PFSK-1 (cell line): ENCODE data around the gene FIG4.

Experiments used
- FOXP2 ChIP-seq: optimal IDR thresholded peaks from 2 replicates; pipeline ENCODE3; 2011; ENCODE audit warnings: borderline replicate concordance, control low read depth, inconsistent platforms; ENCODE audit not compliant: insufficient read depth; ENCODE audit errors: extremely low read length, extremely low read depth
- POLR2AphosphoS5 ChIP-seq: IDR thresholded peaks from 2 replicates; pipeline ENCODE4 v1.6.1; 2012; ENCODE audit warnings: low read depth, mild to moderate bottlenecking, control low read depth, low read length, moderate library complexity
- SIN3A ChIP-seq: IDR thresholded peaks from 2 replicates; pipeline ENCODE4 v1.6.1; 2012; ENCODE audit warnings: mild to moderate bottlenecking, low read length, moderate library complexity, borderline replicate concordance; ENCODE audit not compliant: insufficient read depth
- TAF1 ChIP-seq: IDR thresholded peaks from 2 replicates; pipeline ENCODE4 v1.6.1; 2012; ENCODE audit warnings: low read length, control low read depth, borderline replicate concordance; ENCODE audit not compliant: insufficient read depth
- TF ChIP-seq, protein P1 (sequence below), 2 experiments: IDR thresholded peaks; 2 replicates each; pipeline versions ENCODE4 v1.6.1 to v1.8.0; 2011 to 2012; ENCODE audit warnings: low read depth in 2 of 2, low read length in 2 of 2, control low read depth in 1 of 2, inconsistent platforms in 1 of 2, mild to moderate bottlenecking in 1 of 2, moderate library complexity in 1 of 2; ENCODE audit not compliant: insufficient read depth in 1 of 2

The FIG4 gene

DNA sequence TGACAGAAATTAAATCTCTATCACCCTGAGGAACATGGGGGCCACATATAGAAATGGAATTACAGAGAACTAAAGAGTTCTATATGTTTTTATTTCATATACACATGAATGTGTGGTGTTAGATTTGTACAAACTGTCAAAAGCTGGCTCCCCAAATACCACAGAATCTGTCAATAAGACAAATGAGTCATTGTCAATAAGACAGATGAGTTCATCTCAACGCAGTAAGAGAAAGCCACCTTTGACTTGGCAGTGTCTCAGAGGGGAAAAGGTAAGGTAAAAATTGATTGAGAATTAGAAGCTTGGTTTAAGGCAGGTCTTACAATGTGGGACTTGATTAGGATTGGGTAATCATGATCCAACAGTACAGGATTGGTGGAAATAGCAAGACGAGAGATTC lies 162.9 kb downstream of the FIG4 start:
- no peak for TF ChIP-seq POLR2AphosphoS5
- TF ChIP-seq, protein P1, sequence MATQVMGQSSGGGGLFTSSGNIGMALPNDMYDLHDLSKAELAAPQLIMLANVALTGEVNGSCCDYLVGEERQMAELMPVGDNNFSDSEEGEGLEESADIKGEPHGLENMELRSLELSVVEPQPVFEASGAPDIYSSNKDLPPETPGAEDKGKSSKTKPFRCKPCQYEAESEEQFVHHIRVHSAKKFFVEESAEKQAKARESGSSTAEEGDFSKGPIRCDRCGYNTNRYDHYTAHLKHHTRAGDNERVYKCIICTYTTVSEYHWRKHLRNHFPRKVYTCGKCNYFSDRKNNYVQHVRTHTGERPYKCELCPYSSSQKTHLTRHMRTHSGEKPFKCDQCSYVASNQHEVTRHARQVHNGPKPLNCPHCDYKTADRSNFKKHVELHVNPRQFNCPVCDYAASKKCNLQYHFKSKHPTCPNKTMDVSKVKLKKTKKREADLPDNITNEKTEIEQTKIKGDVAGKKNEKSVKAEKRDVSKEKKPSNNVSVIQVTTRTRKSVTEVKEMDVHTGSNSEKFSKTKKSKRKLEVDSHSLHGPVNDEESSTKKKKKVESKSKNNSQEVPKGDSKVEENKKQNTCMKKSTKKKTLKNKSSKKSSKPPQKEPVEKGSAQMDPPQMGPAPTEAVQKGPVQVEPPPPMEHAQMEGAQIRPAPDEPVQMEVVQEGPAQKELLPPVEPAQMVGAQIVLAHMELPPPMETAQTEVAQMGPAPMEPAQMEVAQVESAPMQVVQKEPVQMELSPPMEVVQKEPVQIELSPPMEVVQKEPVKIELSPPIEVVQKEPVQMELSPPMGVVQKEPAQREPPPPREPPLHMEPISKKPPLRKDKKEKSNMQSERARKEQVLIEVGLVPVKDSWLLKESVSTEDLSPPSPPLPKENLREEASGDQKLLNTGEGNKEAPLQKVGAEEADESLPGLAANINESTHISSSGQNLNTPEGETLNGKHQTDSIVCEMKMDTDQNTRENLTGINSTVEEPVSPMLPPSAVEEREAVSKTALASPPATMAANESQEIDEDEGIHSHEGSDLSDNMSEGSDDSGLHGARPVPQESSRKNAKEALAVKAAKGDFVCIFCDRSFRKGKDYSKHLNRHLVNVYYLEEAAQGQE (IDR thresholded peaks at IDR 0.05; ENCODE audit: insufficient read depth in 1 of 2, low read depth in 2 of 2, low read length in 2 of 2), result no peak
- TF ChIP-seq TAF1, result no peak
- TF ChIP-seq FOXP2, result no peak
- TF ChIP-seq SIN3A, result no peak

DNA sequence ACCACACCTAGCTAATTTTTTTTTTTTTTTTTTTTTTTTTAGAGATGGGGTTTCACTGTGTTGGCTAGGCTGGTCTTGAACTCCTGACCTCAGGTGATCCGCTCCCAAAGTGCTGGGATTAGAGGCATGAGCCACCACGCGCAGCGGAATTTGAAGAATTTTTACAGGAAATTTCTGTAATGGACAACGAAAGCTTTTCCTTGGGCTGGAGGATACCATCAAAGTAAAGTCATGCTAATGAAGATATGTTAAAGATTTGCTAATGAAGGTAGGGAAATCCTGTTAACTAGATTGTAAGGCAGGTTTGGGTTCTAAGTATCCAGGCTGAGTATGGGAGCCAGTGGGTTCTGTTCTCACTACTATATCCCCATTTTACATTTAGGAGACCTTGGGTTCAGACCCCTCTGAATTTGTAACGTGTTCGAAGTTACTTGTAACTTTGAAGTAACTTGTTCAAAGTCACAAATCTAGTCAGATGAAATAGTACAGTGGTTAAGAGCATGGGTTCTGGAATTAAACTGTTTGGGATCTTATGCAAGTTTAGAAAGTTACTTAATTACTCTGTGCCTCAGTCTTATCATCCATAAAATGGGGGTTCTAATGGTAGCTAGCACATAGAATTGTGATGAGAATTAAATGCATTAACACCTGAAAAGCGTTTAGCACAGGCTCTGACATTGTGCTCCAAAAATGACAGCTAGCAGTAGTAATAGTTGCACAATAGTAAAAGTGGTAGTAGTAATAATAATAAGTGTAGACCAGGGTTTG lies 163.6 kb downstream of the FIG4 start:
- TF ChIP-seq TAF1, result no peak
- TF ChIP-seq, protein P1 (IDR thresholded peaks at IDR 0.05; ENCODE audit: insufficient read depth in 1 of 2, low read depth in 2 of 2, low read length in 2 of 2), result no peak

DNA sequence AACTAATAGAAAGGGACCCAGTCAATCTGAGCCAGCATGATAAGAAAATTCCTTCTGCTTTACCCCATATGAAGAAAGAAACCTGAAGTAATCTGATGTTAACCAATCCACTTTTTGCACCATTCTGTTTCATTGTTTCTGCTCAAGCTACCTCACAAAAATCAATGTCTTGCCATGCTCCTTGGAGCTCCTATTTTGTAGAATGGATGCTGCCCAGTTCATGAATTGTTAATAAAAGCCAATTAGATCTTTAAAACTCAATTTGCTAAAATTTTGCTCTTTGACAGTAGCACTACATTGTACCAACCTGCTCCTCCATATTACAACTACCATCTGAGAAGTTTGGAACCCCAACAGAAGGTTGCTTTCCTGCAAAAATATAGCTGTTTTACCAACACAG lies 170.8 kb downstream of the FIG4 start:
- TF ChIP-seq POLR2AphosphoS5 (no peak), SIN3A (no peak), TAF1 (no peak), FOXP2 (no peak)
- TF ChIP-seq, protein P1 (IDR thresholded peaks at IDR 0.05; ENCODE audit: insufficient read depth in 1 of 2, low read depth in 2 of 2, low read length in 2 of 2), result no peak

DNA sequence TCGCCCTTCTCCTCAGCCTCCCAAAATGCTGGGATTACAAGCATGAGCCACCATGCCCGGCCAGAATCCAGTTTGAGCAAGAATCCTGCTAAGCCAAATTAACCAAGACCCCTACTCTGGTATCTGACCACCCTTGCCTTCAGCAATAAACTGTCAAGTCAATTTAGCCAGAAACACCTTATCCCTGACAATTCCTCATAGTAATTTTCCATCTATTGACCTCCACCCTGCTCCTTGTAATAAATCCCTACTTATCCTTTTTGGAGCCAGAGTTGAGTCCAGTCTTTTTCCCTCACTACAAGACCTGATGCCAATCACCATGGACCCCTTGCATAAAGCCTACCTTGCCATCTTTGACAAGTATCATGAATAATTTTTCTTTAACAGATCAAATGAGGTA lies 173.0 kb downstream of the FIG4 start:
- no peak for TF ChIP-seq FOXP2
- TF ChIP-seq, protein P1 (IDR thresholded peaks at IDR 0.05; ENCODE audit: insufficient read depth in 1 of 2, low read depth in 2 of 2, low read length in 2 of 2), result no peak
- no peak for TF ChIP-seq SIN3A
- TF ChIP-seq POLR2AphosphoS5, result no peak
- TF ChIP-seq TAF1, result no peak

DNA sequence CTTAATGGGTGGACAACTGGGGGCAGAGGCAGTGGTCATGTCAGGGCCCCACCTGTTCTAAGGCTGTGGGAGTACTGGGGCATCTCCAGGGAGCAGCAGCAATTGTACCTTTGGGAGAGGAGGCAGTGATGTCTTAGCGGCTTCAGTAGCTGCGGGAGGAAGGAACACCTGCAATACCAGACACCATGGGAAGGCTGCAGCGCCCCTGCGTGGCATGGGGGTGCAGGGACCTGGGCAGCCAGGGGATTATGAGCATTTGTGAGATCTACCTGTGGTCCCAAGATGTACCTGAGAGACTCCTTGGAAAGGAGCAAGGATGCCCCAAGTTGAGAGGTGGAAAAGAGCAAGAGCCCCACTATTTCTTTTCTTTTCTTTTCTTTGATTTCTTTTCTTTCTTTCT lies 174.9 kb downstream of the FIG4 start:
- TF ChIP-seq SIN3A (no peak), POLR2AphosphoS5 (no peak), FOXP2 (no peak), TAF1 (no peak)
- TF ChIP-seq, protein P1 (IDR thresholded peaks at IDR 0.05; ENCODE audit: insufficient read depth in 1 of 2, low read depth in 2 of 2, low read length in 2 of 2), result no peak
